8988T (cell line): Measurements from ENCODE around the gene FAM236C.
"Not testable (repeated sequence)": the region's sequence is repeated elsewhere in the genome, so short reads cannot be mapped to it uniquely, and the experiment has no call there.

Experiments used
- DNase-seq: peaks from one replicate; pipeline ENCODE4 v3.0.0; 2011

The FAM236C gene

GRCh38 chrX:72912315-72912714 lies at the start of gene FAM236C:
TSS of gene FAM236C (plus strand) at chrX:72912615. CDS start at chrX:72912715, 100 bp downstream.
- not testable (repeated sequence) for DNase-seq

GRCh38 chrX:72882898-72883297 lies 29.5 kb upstream of the FAM236C start:
- not testable (repeated sequence) for DNase-seq

- not testable (repeated sequence) for DNase-seq
Observed at GRCh38 chrX:72889740-72890139, 22.7 kb upstream of the FAM236C start.

- DNase-seq, result not testable (repeated sequence)
Observed at GRCh38 chrX:72916096-72916495, 3.7 kb downstream of the FAM236C start.

- not testable (repeated sequence) for DNase-seq
Observed at GRCh38 chrX:72932283-72932682, 19.9 kb downstream of the FAM236C start.

- not testable (repeated sequence) for DNase-seq
Observed at GRCh38 chrX:72936455-72936854, 24.0 kb downstream of the FAM236C start.

GRCh38 chrX:72936882-72937455 lies 24.6 kb downstream of the FAM236C start:
- DNase-seq, result not testable (repeated sequence)

GRCh38 chrX:72937906-72938305 lies 25.5 kb downstream of the FAM236C start, which contains the start of gene FAM236A:
TSS of gene FAM236A (plus strand) at chrX:72938206. CDS start at chrX:72938263, 57 bp downstream.
- not testable (repeated sequence) for DNase-seq

- not testable (repeated sequence) for DNase-seq
Observed at GRCh38 chrX:72942272-72942671, 29.9 kb downstream of the FAM236C start.

GRCh38 chrX:72943035-72943818 lies 30.8 kb downstream of the FAM236C start:
- DNase-seq, result not testable (repeated sequence)

- not testable (repeated sequence) for DNase-seq
Observed at GRCh38 chrX:72943819-72944169, 31.4 kb downstream of the FAM236C start, which contains the start of gene DMRTC1. TSS of gene DMRTC1 (minus strand) at chrX:72943837. CDS start at chrX:72875694, 68,143 bp downstream.

- DNase-seq, result not testable (repeated sequence)
Observed at GRCh38 chrX:72959971-72960370, 47.6 kb downstream of the FAM236C start.
